Esophagus squamous epithelium (tissue), 4 donors: ENCODE measurements around the gene IGDCC3.

Source experiments
- CTCF ChIP-seq, 6 experiments: fragments of 450-650 bp in 4 of 6; fragments of 200-600 bp in 2 of 6; sonication (generic) in 2 of 6; IDR thresholded peaks; one replicate each; pipeline ENCODE4 v1.5.1; 2016 to 2019; ENCODE audit warnings: antibody characterized with exemption in 6 of 6, mild to moderate bottlenecking in 4 of 6, moderate library complexity in 4 of 6
- POLR2A ChIP-seq, 4 donors: fragments of 450-650 bp; IDR thresholded peaks; one replicate each; pipeline ENCODE4 v1.6.1; 2017; ENCODE audit warnings: antibody characterized with exemption in 4 of 4, mild to moderate bottlenecking in 4 of 4, moderate library complexity in 3 of 4

- TF ChIP-seq CTCF (IDR thresholded peaks at IDR 0.05) (no peak), POLR2A (IDR thresholded peaks at IDR 0.05) (no peak)
These were observed 49.1 kb downstream of the IGDCC3 start for GRCh38 chr15:65328506-65329287.
